ENCODE results near the gene YARS1.

GRCh38 chr1:32754317-32755097, 62.7 kb downstream of the YARS1 start:
- TF ChIP-seq CTCF (conservative IDR thresholded peaks at IDR 0.05; ENCODE audit: low read length), result no peak
- TF ChIP-seq EZH2phosphoT487 (IDR thresholded peaks at IDR 0.05; ENCODE audit: borderline replicate concordance), result no peak
